Activated naive CD8-positive, alpha-beta T cell treated with anti-CD3 and anti-CD28 coated beads, Interleukin-2, amount 50 U/mL, for 24 hours (primary cell): ENCODE results near the gene FAM83B.
"Not testable (repeated sequence)": the region's sequence is repeated elsewhere in the genome, so short reads cannot be mapped to it uniquely, and the experiment has no call there.

Source experiments
- ATAC-seq: fragments of 150-1000 bp; cut with Tn5 transposase; one replicate; pipeline ENCODE4 v1.10.0; 2021
- DNase-seq: peaks from one replicate; pipeline ENCODE4 v3.0.0; 2021
- H3K27ac Mint-ChIP-seq: one replicate; pipeline ENCODE4 v1.8.0; 2021; ENCODE audit warnings: mild to moderate bottlenecking, mixed read lengths
- H3K27me3 Mint-ChIP-seq: one replicate; pipeline ENCODE4 v1.8.0; 2021; ENCODE audit warnings: mixed read lengths
- H3K36me3 Mint-ChIP-seq: one replicate; pipeline ENCODE4 v1.8.0; 2021; ENCODE audit warnings: low read depth, mixed read lengths
- H3K4me1 Mint-ChIP-seq: one replicate; pipeline ENCODE4 v1.8.0; 2021; ENCODE audit warnings: mixed read lengths
- H3K4me3 Mint-ChIP-seq: one replicate; pipeline ENCODE4 v1.8.0; 2021; ENCODE audit warnings: mild to moderate bottlenecking, moderate library complexity, mixed read lengths
- H3K9me3 Mint-ChIP-seq: one replicate; pipeline ENCODE4 v1.8.0; 2021; ENCODE audit warnings: mixed read lengths

FAM83B gene

GRCh38 chr6:54876871-54877270 is 30.3 kb downstream of the FAM83B start:
- no peak overlapping the region for H3K4me3 Mint-ChIP-seq
- H3K27me3 Mint-ChIP-seq = no peaks in the 10 kb centered on the region
- H3K27ac Mint-ChIP-seq = no peak overlapping the region
- H3K9me3 Mint-ChIP-seq = no peaks in the 10 kb centered on the region
- DNase-seq = no peak
- H3K4me1 Mint-ChIP-seq = no peaks in the 10 kb centered on the region
- no peaks in the 10 kb centered on the region for H3K36me3 Mint-ChIP-seq
- no peak for ATAC-seq

DNA sequence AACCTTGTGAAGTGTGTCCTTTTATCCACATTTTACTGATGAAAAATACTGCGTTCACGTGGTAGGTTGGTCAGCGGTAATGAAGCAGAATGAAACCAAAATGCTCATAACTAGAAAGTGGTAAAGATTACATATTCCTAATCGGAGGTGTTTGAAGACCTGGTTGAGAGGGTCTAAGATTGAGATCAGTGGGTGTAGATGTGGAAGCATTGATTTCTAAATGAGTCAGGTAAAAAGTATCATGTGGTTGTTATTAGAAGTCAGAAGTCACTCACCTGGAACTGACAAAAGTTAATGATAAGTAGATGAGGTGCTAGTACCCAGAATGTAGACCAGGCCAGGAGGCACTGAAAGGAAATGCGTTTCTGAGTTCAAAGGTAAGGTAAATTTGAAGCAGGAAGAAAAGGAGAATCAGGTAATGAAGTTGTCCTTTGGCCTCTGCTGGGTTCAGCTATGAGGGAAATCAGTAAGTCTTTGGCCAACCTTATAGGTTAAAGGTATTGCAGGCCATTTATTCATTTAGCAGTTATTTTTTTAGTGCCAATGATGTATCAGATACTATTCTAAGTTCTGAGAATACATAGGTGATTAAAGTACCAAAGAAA is 31.2 kb downstream of the FAM83B start:
- no peak for ATAC-seq
- no peak overlapping the region for H3K27ac Mint-ChIP-seq
- no peaks in the 10 kb centered on the region for H3K36me3 Mint-ChIP-seq
- H3K4me1 Mint-ChIP-seq = no peaks in the 10 kb centered on the region
- peaks cover 4% of the 10 kb centered on the region for H3K9me3 Mint-ChIP-seq
- DNase-seq = no peak
- no peaks in the 10 kb centered on the region for H3K27me3 Mint-ChIP-seq
- no peak overlapping the region for H3K4me3 Mint-ChIP-seq

DNA sequence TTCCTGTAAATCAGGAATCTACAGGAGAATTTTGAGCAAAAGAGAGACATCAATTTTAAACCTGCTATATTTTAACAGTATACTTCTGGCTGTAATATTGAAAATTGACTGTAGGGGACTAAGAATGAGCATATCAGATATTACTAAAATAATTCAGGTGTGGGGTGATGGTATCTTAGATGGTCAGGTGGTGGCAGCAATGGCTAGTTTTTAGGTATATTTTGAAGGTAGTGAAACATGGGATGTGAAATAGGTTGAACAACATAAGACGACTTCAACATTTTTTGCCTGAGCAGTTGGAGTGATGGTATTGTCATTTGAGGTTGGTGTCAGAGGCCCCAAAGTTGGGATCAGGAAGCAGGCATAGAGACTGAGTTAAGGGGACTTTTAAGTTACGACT is 32.1 kb downstream of the FAM83B start:
- Mint-ChIP-seq H3K4me3 (no peak overlapping the region), H3K9me3 (peaks cover 4% of the 10 kb centered on the region), H3K27ac (no peak overlapping the region), H3K4me1 (no peaks in the 10 kb centered on the region), H3K36me3 (no peaks in the 10 kb centered on the region), H3K27me3 (no peaks in the 10 kb centered on the region)
- ATAC-seq (no peak), DNase-seq (no peak)

- ATAC-seq (no peak), DNase-seq (no peak)
- H3K9me3 Mint-ChIP-seq = peaks cover 6% of the 10 kb centered on the region
- H3K36me3 Mint-ChIP-seq = no peaks in the 10 kb centered on the region
- no peaks in the 10 kb centered on the region for H3K27me3 Mint-ChIP-seq
- no peak overlapping the region for H3K27ac Mint-ChIP-seq
- no peaks in the 10 kb centered on the region for H3K4me1 Mint-ChIP-seq
- H3K4me3 Mint-ChIP-seq = no peak overlapping the region
These were observed 32.8 kb downstream of the FAM83B start for GRCh38 chr6:54879188-54879985.

DNA sequence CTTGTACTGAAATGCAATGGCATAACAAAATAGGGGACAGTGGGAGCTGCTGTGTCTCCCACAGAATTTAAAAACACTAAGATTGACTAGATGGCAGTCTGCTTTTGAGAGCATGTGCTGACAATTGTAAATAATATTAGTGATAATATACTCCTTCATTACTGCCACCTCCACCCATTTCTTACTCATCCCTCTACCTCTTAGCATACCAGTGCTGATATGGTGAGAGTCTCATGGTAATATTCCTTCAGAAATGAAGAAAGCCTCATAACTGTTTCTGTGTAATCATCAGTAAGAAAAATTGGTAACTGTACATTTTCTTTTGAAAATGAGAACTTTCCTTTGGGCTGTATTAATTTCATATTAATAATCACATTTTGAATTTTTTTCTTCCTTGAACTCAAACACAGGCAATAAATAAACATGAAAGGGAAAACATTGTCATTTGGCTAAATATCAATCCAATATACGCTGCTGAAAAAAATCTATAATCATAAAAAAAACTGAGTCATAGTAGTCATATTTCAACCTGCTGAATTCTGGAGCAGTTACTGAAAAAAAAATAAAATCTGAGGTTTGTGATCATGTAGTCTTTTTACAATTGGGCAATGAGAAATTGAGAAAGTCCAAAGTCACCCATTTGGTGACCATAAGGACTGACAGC is 34.6 kb downstream of the FAM83B start:
- ATAC-seq (no peak), DNase-seq (no peak)
- no peak overlapping the region for H3K27ac Mint-ChIP-seq

DNA sequence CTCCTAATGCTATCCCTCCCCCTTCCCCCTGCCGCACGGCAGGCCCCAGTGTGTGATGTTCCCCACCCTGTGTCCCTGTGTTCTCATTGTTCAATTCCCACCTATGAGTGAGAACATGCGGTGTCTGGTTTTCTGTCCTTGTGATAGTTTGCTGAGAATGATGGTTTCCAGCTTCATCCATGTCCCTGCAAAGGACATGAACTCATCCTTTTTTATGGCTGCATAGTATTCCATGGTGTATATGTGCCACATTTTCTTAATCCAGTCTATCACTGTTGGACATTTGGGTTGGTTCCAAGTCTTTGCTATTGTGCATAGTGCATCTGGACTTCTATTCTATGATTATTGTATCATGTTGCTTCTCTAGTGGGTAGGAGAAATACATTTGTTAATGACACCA is 35.3 kb downstream of the FAM83B start:
- not testable (repeated sequence) for DNase-seq, ATAC-seq, H3K9me3 Mint-ChIP-seq, H3K27me3 Mint-ChIP-seq, H3K4me3 Mint-ChIP-seq, H3K27ac Mint-ChIP-seq, H3K4me1 Mint-ChIP-seq, H3K36me3 Mint-ChIP-seq

More for the DNA sequence above, 34.6 kb downstream of the FAM83B start:
- Mint-ChIP-seq H3K36me3 (no peaks in the 10 kb centered on the region), H3K9me3 (peaks cover 8% of the 10 kb centered on the region), H3K4me1 (no peaks in the 10 kb centered on the region), H3K4me3 (no peak overlapping the region), H3K27me3 (no peaks in the 10 kb centered on the region)

DNA sequence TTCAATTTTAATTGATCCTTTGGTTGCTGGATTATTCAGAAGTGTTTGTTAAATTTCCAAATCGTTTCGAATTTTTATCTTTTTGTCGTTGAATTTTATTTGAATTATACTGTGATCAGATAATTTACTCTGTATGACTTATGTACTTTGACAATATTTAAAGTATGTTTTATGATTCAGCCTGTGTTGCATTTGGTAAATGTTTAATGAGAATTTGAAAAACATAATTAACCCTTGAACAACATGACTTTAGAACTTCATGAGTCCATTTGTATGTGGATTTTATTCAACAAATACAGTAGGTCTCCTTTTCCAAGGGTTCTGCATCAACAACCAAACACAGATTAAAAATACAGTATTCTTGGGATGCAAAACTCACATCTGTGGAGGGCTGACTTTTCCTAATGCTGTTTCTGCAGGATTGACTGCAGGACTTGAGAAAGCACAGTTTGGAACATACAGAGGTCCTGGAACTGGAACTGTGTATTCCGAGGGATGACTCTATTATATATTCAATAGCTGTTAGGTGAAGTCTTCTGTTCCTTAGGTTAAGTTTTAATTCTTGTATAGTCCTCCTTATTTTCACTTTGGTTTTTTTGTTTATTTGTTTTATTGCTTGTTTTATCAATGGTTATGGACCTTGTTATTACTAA is 40.5 kb downstream of the FAM83B start:
- no peaks in the 10 kb centered on the region for H3K27me3 Mint-ChIP-seq
- no peak for DNase-seq
- no peaks in the 10 kb centered on the region for H3K36me3 Mint-ChIP-seq
- no peaks in the 10 kb centered on the region for H3K4me1 Mint-ChIP-seq
- H3K4me3 Mint-ChIP-seq = no peak overlapping the region
- no peak overlapping the region for H3K27ac Mint-ChIP-seq
- no peak for ATAC-seq
- peaks cover 10% of the 10 kb centered on the region for H3K9me3 Mint-ChIP-seq

DNA sequence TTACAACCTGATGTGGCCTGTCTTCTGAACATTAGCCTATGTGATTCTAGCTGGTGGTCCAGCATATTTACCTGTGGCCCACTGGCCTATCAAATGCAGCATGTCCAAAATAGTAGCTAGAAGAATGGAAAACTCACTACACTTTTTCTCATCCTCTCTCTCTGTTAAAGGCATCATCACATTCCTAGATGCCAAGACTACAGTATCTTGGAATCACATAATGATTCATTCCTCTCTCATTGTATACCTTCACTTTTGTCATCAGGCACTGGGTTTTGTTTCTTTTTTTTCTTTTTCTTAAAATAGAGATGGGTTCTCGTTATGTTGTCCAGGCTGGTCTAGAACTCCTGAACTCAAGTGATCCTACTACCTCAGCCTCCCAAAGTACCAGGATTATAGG is 45.0 kb downstream of the FAM83B start:
- no peak overlapping the region for H3K4me3 Mint-ChIP-seq
- ATAC-seq (no peak), DNase-seq (no peak)
- no peaks in the 10 kb centered on the region for H3K4me1 Mint-ChIP-seq
- H3K27me3 Mint-ChIP-seq = no peaks in the 10 kb centered on the region
- no peak overlapping the region for H3K27ac Mint-ChIP-seq
- no peaks in the 10 kb centered on the region for H3K36me3 Mint-ChIP-seq
- H3K9me3 Mint-ChIP-seq = peaks cover 5% of the 10 kb centered on the region

GRCh38 chr6:54892831-54893230 is 46.3 kb downstream of the FAM83B start:
- H3K9me3 Mint-ChIP-seq = peaks cover 5% of the 10 kb centered on the region

GRCh38 chr6:54893818-54894217 is 47.2 kb downstream of the FAM83B start:
- ATAC-seq = no peak
- no peaks in the 10 kb centered on the region for H3K4me1 Mint-ChIP-seq
- H3K9me3 Mint-ChIP-seq = peaks cover 2% of the 10 kb centered on the region
- no peaks in the 10 kb centered on the region for H3K36me3 Mint-ChIP-seq
- DNase-seq = no peak
- H3K27ac Mint-ChIP-seq = no peak overlapping the region
- no peak overlapping the region for H3K4me3 Mint-ChIP-seq
- no peaks in the 10 kb centered on the region for H3K27me3 Mint-ChIP-seq

More at GRCh38 chr6:54892831-54893230, 46.3 kb downstream of the FAM83B start:
- Mint-ChIP-seq H3K4me3 (no peak overlapping the region), H3K36me3 (no peaks in the 10 kb centered on the region), H3K4me1 (no peaks in the 10 kb centered on the region), H3K27me3 (no peaks in the 10 kb centered on the region), H3K27ac (no peak overlapping the region)
- DNase-seq (no peak), ATAC-seq (no peak)

GRCh38 chr6:54896302-54896701 is 49.7 kb downstream of the FAM83B start:
- H3K27me3 Mint-ChIP-seq = no peaks in the 10 kb centered on the region
- H3K4me3 Mint-ChIP-seq = no peak overlapping the region
- no peak overlapping the region for H3K27ac Mint-ChIP-seq
- no peaks in the 10 kb centered on the region for H3K36me3 Mint-ChIP-seq
- no peak for ATAC-seq
- H3K9me3 Mint-ChIP-seq = no peaks in the 10 kb centered on the region
- DNase-seq = no peak
- H3K4me1 Mint-ChIP-seq = no peaks in the 10 kb centered on the region

GRCh38 chr6:54897462-54898189 is 51.1 kb downstream of the FAM83B start:
- Mint-ChIP-seq H3K4me1 (no peaks in the 10 kb centered on the region), H3K4me3 (no peak overlapping the region), H3K27ac (no peak overlapping the region), H3K9me3 (no peaks in the 10 kb centered on the region), H3K27me3 (no peaks in the 10 kb centered on the region), H3K36me3 (no peaks in the 10 kb centered on the region)
- no peak for ATAC-seq
- no peak for DNase-seq

GRCh38 chr6:54898767-54899166 is 52.2 kb downstream of the FAM83B start:
- H3K36me3 Mint-ChIP-seq = no peaks in the 10 kb centered on the region
- no peaks in the 10 kb centered on the region for H3K9me3 Mint-ChIP-seq
- H3K4me3 Mint-ChIP-seq = no peak overlapping the region

DNA sequence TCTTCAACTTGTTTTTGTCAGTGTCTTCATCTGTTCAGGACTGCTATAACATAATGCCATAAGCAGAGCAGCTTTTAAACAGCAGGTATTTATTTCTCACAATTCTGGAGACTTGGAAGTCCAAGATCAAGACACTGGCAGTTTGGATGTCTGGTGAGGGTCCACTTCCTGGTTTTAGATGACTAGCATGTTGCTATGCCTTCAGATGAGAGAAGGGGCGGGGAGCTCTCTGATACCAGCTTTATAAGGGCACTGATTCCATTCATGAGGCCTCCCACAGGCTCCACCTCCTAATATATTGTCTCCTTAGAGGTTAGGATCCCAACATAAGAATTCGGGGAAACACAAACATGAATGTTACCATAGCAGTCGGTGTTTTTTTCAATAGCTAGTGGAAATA is 52.9 kb downstream of the FAM83B start:
- ATAC-seq = no peak
- H3K4me3 Mint-ChIP-seq = no peak overlapping the region
- H3K9me3 Mint-ChIP-seq = no peaks in the 10 kb centered on the region
- H3K27me3 Mint-ChIP-seq = no peaks in the 10 kb centered on the region
- no peaks in the 10 kb centered on the region for H3K4me1 Mint-ChIP-seq
- no peak for DNase-seq
- H3K27ac Mint-ChIP-seq = no peak overlapping the region
- H3K36me3 Mint-ChIP-seq = no peaks in the 10 kb centered on the region

More at GRCh38 chr6:54898767-54899166, 52.2 kb downstream of the FAM83B start:
- Mint-ChIP-seq H3K4me1 (no peaks in the 10 kb centered on the region), H3K27me3 (no peaks in the 10 kb centered on the region), H3K27ac (no peak overlapping the region)
- DNase-seq (no peak), ATAC-seq (no peak)
